Astrocyte (in vitro differentiated cells and primary cell): Measurements from ENCODE around the gene CLP1.

Experiments
- EZH2 ChIP-seq: IDR thresholded peaks from 2 replicates; pipeline ENCODE4 v1.6.1; 2012; ENCODE audit warnings: mild to moderate bottlenecking, low read length, inconsistent platforms; ENCODE audit not compliant: insufficient read depth
- TF ChIP-seq, protein P1 (sequence below): IDR thresholded peaks from 2 replicates; pipeline ENCODE4 v1.5.1; 2011; ENCODE audit warnings: low read depth, mild to moderate bottlenecking, inconsistent platforms, low read length, moderate library complexity; ENCODE audit not compliant: insufficient read depth

DNA sequence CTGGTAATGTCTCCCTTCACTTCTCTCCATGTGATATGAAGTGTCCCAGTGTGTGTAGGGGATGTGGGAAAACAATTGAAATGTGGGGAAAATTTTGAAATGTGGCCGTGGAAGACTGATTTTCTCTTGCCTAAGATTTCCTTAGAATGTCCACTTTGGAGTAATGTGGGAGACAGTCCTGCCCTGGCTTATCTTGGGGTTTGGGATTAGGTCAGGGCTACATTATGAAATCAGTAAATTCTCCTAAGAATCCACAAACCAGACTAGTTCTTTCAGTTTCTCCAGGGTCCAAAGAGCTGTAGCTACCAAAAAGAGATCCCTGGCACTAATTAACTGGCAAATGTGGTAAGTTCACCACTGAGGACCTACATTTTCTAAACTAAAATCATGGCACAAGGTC is 30.7 kb upstream of the CLP1 start:
- TF ChIP-seq, protein P1, sequence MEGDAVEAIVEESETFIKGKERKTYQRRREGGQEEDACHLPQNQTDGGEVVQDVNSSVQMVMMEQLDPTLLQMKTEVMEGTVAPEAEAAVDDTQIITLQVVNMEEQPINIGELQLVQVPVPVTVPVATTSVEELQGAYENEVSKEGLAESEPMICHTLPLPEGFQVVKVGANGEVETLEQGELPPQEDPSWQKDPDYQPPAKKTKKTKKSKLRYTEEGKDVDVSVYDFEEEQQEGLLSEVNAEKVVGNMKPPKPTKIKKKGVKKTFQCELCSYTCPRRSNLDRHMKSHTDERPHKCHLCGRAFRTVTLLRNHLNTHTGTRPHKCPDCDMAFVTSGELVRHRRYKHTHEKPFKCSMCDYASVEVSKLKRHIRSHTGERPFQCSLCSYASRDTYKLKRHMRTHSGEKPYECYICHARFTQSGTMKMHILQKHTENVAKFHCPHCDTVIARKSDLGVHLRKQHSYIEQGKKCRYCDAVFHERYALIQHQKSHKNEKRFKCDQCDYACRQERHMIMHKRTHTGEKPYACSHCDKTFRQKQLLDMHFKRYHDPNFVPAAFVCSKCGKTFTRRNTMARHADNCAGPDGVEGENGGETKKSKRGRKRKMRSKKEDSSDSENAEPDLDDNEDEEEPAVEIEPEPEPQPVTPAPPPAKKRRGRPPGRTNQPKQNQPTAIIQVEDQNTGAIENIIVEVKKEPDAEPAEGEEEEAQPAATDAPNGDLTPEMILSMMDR, result no peak
- TF ChIP-seq EZH2, result no peak
